GM20000 (cell line): ENCODE measurements around the gene HAUS6.
A peak's percentile ranks its signal among the peaks of the same experiment; 100 is the strongest.
"Not testable (repeated sequence)": the region's sequence is repeated elsewhere in the genome, so short reads cannot be mapped to it uniquely, and the experiment has no call there.

ENCODE experiments used
- DNase-seq: peaks from one replicate; pipeline ENCODE4 v3.0.0; 2012; ENCODE audit warnings: low spot score
- TF ChIP-seq, protein P1 (sequence below): IDR thresholded peaks from 2 replicates; pipeline ENCODE4 v1.5.1; 2012; ENCODE audit warnings: mild to moderate bottlenecking, control low read depth; ENCODE audit errors: extremely low read depth, missing control alignments

Gene HAUS6

DNA sequence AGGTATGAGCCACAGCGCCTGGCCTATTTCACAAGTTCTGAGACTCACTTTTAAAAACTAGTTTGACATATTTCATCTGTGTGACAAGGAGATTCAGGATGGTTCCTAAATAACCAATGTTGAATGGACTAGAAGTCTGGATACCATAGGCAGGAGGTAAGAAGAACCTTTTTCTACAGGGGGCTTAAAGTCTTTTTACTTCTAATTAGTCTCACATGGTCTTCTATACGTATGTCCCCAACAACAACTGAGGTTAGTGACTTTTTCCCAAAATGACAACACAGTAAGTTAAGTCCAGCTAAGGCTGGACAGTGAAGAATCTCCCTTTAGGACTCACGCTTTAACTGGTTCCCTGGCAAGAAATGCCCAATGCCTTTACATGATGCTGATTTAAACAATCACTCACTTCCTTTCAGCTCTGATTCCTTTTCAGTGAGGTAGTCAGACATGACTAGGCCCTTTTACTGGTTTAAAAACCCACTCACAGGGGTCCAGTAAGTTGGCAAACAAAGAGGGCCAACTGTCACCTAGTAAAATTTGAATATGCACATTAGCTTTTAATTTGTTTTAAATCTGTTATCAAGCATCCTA lies 12.1 kb upstream of the HAUS6 start:
- DNase-seq = no peak

DNA sequence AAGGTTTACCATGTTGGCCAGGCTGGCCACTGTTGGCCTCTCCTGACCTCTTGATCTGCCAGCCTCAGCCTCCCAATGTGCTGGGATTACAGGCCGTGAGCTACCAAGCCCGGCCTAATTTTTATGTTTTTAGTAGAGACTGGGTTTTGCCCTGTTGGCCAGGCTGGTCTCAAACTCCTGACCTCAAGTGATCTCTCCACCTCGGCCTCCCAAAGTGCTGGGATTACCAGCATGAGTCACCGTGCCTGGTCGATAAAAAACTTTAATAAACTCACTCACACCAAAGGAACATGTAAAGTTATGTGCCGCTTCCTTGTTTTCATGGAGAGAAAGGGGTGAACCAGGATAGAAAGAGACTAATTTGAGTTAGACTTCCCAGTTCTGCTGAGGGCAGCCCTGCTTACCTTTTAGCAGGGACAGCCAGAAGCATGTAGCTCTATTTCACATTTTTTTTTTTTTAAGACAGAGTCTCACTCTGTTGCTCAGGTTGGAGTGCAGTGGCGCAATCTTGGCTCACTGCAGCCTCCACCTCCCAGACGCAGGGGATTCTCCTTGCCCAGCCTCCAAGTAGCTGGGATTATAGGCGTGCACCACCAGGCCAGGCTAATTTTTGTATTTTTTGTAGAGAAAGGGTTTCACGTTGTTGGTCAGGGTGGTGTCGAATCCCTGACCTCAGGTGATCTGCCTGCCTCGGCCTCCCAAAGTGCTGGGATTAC lies 11.4 kb upstream of the HAUS6 start:
- no peak for DNase-seq
- TF ChIP-seq, protein P1, sequence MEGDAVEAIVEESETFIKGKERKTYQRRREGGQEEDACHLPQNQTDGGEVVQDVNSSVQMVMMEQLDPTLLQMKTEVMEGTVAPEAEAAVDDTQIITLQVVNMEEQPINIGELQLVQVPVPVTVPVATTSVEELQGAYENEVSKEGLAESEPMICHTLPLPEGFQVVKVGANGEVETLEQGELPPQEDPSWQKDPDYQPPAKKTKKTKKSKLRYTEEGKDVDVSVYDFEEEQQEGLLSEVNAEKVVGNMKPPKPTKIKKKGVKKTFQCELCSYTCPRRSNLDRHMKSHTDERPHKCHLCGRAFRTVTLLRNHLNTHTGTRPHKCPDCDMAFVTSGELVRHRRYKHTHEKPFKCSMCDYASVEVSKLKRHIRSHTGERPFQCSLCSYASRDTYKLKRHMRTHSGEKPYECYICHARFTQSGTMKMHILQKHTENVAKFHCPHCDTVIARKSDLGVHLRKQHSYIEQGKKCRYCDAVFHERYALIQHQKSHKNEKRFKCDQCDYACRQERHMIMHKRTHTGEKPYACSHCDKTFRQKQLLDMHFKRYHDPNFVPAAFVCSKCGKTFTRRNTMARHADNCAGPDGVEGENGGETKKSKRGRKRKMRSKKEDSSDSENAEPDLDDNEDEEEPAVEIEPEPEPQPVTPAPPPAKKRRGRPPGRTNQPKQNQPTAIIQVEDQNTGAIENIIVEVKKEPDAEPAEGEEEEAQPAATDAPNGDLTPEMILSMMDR = no peak

More for the DNA sequence above, 12.1 kb upstream of the HAUS6 start:
- TF ChIP-seq, protein P1 = no peak

DNA sequence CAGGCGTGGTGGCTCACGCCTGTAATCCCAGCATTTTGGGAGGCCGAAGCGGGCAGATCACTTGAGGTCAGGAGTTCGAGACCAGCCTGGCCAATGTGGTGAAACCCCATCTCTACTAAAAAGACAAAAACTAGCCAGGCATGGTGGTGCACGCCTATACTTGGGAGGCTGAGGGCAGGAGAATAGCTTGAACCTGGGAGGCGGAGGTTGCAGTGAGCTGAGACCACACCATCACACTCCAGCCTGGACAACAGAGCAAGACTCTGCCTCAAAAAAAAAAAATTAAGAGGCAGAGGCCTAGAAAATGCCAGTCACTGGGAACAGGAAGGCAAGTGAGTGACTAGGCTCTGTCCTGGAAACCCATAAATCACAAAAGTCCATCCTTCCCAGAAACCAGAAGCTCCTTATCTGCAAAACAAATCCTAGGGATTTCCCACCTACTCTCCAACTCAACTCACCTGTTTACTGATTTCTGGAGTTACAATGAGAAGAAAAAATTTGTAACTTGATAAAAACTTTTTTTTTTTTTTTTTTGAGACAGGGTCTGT lies 10.4 kb upstream of the HAUS6 start:
- DNase-seq = not testable (repeated sequence)

DNA sequence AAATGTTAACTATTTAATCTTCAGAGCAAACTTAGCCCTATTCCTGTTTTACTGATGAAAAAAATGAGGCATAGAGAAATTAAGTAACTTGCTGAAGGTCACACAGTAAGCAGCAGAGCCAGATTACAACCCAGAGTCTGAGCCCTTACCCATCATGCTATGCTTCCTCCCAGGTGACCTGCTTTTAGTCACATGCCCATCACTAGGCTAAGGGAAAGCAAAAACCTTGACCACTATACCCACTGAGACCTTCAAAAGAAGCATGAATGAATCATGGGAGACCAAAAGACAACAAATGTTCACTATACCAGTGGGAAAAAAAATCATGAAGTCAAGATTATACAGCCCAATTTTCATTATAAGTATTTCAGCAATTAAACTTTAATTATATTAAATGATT lies 5.3 kb upstream of the HAUS6 start:
- TF ChIP-seq, protein P1 = no peak
- DNase-seq = no peak

DNA sequence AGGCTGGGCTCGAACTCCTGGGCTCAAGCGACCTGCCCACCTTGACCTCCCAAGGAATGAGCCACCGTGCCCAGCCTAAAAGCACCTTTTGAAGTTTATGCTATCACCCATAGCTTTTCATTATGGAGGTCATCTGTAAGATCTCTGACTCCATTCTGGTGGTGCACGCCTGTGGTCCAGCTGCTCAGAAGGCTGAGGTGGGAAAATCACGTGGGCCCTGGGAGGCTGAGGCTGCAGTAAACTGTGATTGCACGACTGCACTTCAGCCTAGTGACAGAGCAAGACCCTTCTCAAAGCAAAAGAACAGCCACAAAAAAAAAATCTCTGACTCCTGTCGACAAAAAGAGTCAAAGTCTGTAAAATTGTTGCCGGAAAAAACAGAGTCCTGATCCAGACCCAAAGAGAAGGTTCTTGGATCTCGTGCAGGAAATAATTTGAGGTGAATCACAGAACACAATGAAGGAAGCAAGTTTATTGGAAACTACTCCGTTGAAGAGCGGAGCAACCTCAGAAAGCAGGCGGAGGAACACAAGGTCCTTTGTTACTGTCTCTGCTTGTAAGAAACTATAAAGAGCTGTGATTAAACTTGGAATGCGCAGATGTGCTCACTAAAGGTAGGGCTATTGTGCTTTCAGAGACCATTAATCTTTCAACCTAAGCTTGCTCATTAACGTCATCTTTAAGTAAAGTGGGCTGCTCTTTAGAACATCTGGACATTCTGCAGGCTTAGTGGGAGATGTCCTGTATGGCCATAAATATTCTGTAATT lies 2.0 kb upstream of the HAUS6 start:
- DNase-seq = no peak
- TF ChIP-seq, protein P1 = no peak

DNA sequence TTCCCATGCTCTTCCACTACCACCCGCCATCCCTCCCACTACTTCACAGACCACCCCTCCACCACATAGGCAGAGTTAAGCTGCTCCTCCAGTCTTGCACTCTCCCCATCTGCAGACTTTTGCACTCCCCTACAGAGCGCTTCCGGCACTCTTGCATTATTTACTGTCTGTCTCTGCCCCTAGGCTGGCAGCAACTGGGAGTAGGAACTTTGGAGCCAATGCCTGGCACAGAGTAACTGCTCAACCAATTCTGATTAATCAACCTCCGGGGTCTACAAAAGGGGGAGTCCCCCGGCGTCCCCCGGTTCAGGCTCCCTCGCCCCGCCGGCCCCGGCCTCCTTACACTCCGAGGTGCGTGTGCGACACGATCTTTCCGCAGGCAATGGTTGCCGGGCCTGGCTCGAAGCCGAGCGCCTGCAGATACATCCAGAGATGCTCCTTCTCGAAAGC lies 498 bp downstream of the HAUS6 start:
- DNase-seq = peak; percentile 26
- TF ChIP-seq, protein P1 = no peak

DNA sequence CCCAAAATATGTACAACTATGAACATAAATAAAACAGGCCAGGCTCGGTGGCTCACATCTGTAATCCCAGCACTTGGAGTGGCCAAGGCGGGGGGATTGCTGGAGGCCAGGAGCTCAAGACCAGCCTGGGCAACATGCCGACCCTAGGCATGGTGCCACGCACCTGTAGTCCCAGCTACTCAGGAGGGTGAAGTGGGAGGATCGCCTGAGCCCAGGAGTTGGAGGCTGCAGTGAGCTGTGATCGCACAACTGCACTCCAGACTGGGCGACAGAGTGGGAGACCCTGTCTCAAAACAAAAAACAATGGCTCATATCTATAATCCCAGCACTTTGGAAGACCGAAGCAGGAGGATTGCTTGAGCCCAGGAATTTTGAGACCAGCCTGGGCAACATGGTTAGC lies 1.5 kb downstream of the HAUS6 start:
- TF ChIP-seq, protein P1 = no peak
- no peak for DNase-seq

DNA sequence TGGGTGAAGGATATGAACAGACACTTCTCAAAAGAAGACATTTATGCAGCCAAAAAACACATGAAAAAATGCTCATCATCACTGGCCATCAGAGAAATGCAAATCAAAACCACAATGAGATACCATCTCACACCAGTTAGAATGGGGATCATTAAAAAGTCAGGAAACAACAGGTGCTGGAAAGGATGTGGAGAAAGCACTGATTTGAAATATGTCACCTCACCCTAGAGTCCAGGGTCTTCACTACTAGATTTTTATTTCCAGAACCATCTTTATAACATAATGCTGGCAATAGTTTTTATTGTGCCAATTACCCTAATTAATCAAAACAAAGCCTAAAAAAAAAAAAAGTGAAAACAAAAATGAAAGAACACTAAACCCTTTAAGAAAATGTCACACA lies 5.3 kb downstream of the HAUS6 start:
- not testable (repeated sequence) for DNase-seq
